HCT116 (cell line): ENCODE data around the gene C14orf132. TPM values are rescaled to one million over a fixed set of nuclear protein-coding genes. Genes with fewer than 3 reads are reported as not detected.

Experiments
- ATAC-seq: fragments of 200-7000 bp; cut with Tn5 transposase; 2 replicates; pipeline ENCODE4 v1.9.1; 2020; ENCODE audit warnings: mild to moderate bottlenecking, moderate library complexity
- BruUV-seq: library from RNA; stranded (reverse); fragments of 400-500 nt; replicated peaks from 2 replicates; lab custom pipeline; 2021; lab: Mats Ljungman, UMichigan
- CTCF ChIA-PET: fragments of 300-600 bp; sonication (Branson Sonifier 250); formaldehyde crosslinking; loops from one replicate; lab custom pipeline; 2021; ENCODE audit warnings: antibody characterized with exemption; lab: Charles Lee
- POLR2A ChIA-PET: fragments of 300-600, 350-600 bp; sonication (Branson Sonifier 250); formaldehyde crosslinking; loops from one replicate; lab custom pipeline; 2021; ENCODE audit warnings: antibody characterized with exemption; lab: Charles Lee
- RAD21 ChIA-PET, 2 experiments: fragments of 300-600 bp; sonication (Branson Sonifier 250); formaldehyde crosslinking; loops; one replicate each; lab custom pipeline; 2023; ENCODE audit warnings: low total read pairs in 2 of 2; ENCODE audit not compliant: uncharacterized antibody in 2 of 2, unreplicated experiment in 2 of 2, low non-redundant PET in 1 of 2; lab: Charles Lee
- DNase-seq: peaks from one replicate; pipeline ENCODE4 v3.0.0-alpha.2; 2010; ENCODE audit warnings: low read depth, low spot score
- H2AFZ ChIP-seq: fragments of 200-600 bp; shearing (Covaris generic), sonication (generic); 2 replicates; pipeline ENCODE4 v1.6.1; 2017; ENCODE audit warnings: low read depth, mixed run types, mixed read lengths, antibody characterized with exemption, low read length; ENCODE audit not compliant: poor library complexity, severe bottlenecking
- H3K27ac ChIP-seq: 2 replicates; pipeline ENCODE4 v1.5.1; 2012; ENCODE audit warnings: low read depth, low read length
- H3K27me3 ChIP-seq: fragments of 200-600 bp; sonication (generic); 2 replicates; pipeline ENCODE4 v1.6.1; 2016; ENCODE audit warnings: mixed run types, low read length, mixed read lengths; ENCODE audit not compliant: insufficient read depth
- H3K36me3 ChIP-seq, 2 experiments: fragments of 200-500 bp in 1 of 2; fragments of 200-600 bp in 1 of 2; sonication (Bioruptor generic) in 1 of 2; sonication (generic) in 1 of 2; 2 replicates each; pipeline versions ENCODE4 v1.5.1 to v1.6.1; 2014 to 2016; ENCODE audit warnings: low read length in 2 of 2, inconsistent platforms in 1 of 2, mixed read lengths in 1 of 2, mixed run types in 1 of 2; ENCODE audit not compliant: insufficient read depth in 2 of 2, control insufficient read depth in 1 of 2
- H3K4me1 ChIP-seq, 2 experiments: fragments of 200-600 bp in 1 of 2; sonication (generic) in 1 of 2; 2 replicates each; pipeline versions ENCODE4 v1.5.1 to v1.6.1; 2012 to 2017; ENCODE audit warnings: low read length in 2 of 2, inconsistent platforms in 1 of 2, mild to moderate bottlenecking in 1 of 2, mixed read lengths in 1 of 2, mixed run types in 1 of 2, moderate library complexity in 1 of 2; ENCODE audit not compliant: insufficient read depth in 2 of 2, control insufficient read depth in 1 of 2
- H3K4me2 ChIP-seq: fragments of 200-600 bp; sonication (generic); 2 replicates; pipeline ENCODE4 v1.6.1; 2017; ENCODE audit warnings: mixed run types, low read length, mixed read lengths
- H3K4me3 ChIP-seq, 2 experiments: fragments of 200-600 bp in 1 of 2; sonication (generic) in 1 of 2; replicated peaks in 1 of 2; 2 replicates each; pipeline ENCODE4 v1.5.1; 2011 to 2016; ENCODE audit warnings: low read length in 2 of 2, control low read depth in 1 of 2, low read depth in 1 of 2, mild to moderate bottlenecking in 1 of 2, mixed read lengths in 1 of 2, mixed run types in 1 of 2
- H3K79me2 ChIP-seq: fragments of 200-600 bp; sonication (generic); 2 replicates; pipeline ENCODE4 v1.6.1; 2017; ENCODE audit warnings: mild to moderate bottlenecking, mixed run types, low read length, moderate library complexity, mixed read lengths; ENCODE audit not compliant: insufficient read depth
- H3K9ac ChIP-seq: fragments of 200-600 bp; sonication (generic); 2 replicates; pipeline ENCODE4 v1.6.1; 2016; ENCODE audit warnings: low read length, mixed read lengths
- H3K9me2 ChIP-seq: fragments of 200-600 bp; sonication (generic), shearing (Covaris generic); 2 replicates; pipeline ENCODE4 v1.6.1; 2017; ENCODE audit warnings: mixed run types, mild to moderate bottlenecking, moderate library complexity; ENCODE audit not compliant: insufficient read depth
- H3K9me3 ChIP-seq, 2 experiments: fragments of 200-500 bp in 1 of 2; fragments of 200-600 bp in 1 of 2; sonication (Bioruptor generic) in 1 of 2; sonication (generic) in 1 of 2; 2 replicates each; pipeline ENCODE4 v1.6.1; 2014 to 2017; ENCODE audit warnings: low read length in 2 of 2, mixed read lengths in 2 of 2, inconsistent platforms in 1 of 2, low read depth in 1 of 2, mild to moderate bottlenecking in 1 of 2, mixed run types in 1 of 2, moderate library complexity in 1 of 2; ENCODE audit not compliant: control insufficient read depth in 1 of 2, insufficient read depth in 1 of 2
- H4K20me1 ChIP-seq: fragments of 200-600 bp; sonication (generic), shearing (Covaris generic); 2 replicates; pipeline ENCODE4 v1.6.1; 2017; ENCODE audit warnings: mixed run types, mild to moderate bottlenecking, moderate library complexity; ENCODE audit not compliant: insufficient read depth
- EGR1 ChIP-seq: IDR thresholded peaks from 2 replicates; pipeline ENCODE4 v1.6.1; 2012; ENCODE audit warnings: low read depth
- EZH2 ChIP-seq: fragments of 200-600 bp; sonication (generic); IDR thresholded peaks from 2 replicates; pipeline ENCODE4 v1.6.1; 2017; ENCODE audit warnings: antibody characterized with exemption, mixed run types
- EZH2phosphoT487 ChIP-seq: fragments of 200-600 bp; IDR thresholded peaks from 2 replicates; pipeline ENCODE4 v1.6.1; 2018; ENCODE audit warnings: antibody characterized with exemption, borderline replicate concordance
- JUND ChIP-seq: IDR thresholded peaks from 2 replicates; pipeline ENCODE4 v1.6.1; 2012
- POLR2A ChIP-seq: IDR thresholded peaks from 2 replicates; pipeline ENCODE4 v1.7.0; 2011; ENCODE audit warnings: borderline replicate concordance; ENCODE audit not compliant: insufficient read depth, insufficient read length; ENCODE audit errors: extremely low read depth
- POLR2AphosphoS5 ChIP-seq: IDR thresholded peaks from 2 replicates; pipeline ENCODE4 v1.6.1; 2011; ENCODE audit warnings: mild to moderate bottlenecking, low read depth, low read length, moderate library complexity
- RAD21 ChIP-seq: IDR thresholded peaks from 2 replicates; pipeline ENCODE4 v1.6.1; 2012; ENCODE audit warnings: low read depth, mild to moderate bottlenecking
- SIN3A ChIP-seq: IDR thresholded peaks from 2 replicates; pipeline ENCODE4 v1.6.1; 2012; ENCODE audit warnings: low read depth
- SP1 ChIP-seq: IDR thresholded peaks from 2 replicates; pipeline ENCODE4 v1.6.1; 2012; ENCODE audit warnings: low read depth
- SRF ChIP-seq: IDR thresholded peaks from 2 replicates; pipeline ENCODE4 v1.6.1; 2012; ENCODE audit warnings: low read depth
- YY1 ChIP-seq: IDR thresholded peaks from 2 replicates; pipeline ENCODE4 v1.6.1; 2011; ENCODE audit warnings: low read length, low read depth, moderate library complexity, mild to moderate bottlenecking; ENCODE audit not compliant: insufficient replicate concordance; ENCODE audit errors: extremely low read depth
- ZNF274 ChIP-seq: fragments of 200-500 bp; sonication (Bioruptor generic); IDR thresholded peaks from 2 replicates; pipeline ENCODE4 v1.6.1; 2014; ENCODE audit warnings: mild to moderate bottlenecking, low read depth, low read length, inconsistent platforms
- intact Hi-C: fragments of 100-400 bp; cut with micrococcal nuclease; formaldehyde crosslinking; loops from 2 replicates; pipeline ENCODE4 v1.10.0; 2022
- total RNA-seq: library from RNA; stranded (reverse); gene quantifications from one replicate; pipeline ENCODE4 v1.2.1, GENCODE V29; 2021; ENCODE audit not compliant: unreplicated experiment
- TF ChIP-seq, protein P1 (sequence below): IDR thresholded peaks from 2 replicates; pipeline ENCODE4 v1.6.1; 2011; ENCODE audit warnings: mild to moderate bottlenecking, low read length, moderate library complexity; ENCODE audit not compliant: insufficient replicate concordance; ENCODE audit errors: extremely low read depth
- TF ChIP-seq, protein P2 (sequence below): IDR thresholded peaks from 2 replicates; pipeline ENCODE4 v1.6.1; 2012

The C14orf132 gene
- total RNA-seq, 1 experiment from 2014 or later = 3.4 TPM

DNA sequence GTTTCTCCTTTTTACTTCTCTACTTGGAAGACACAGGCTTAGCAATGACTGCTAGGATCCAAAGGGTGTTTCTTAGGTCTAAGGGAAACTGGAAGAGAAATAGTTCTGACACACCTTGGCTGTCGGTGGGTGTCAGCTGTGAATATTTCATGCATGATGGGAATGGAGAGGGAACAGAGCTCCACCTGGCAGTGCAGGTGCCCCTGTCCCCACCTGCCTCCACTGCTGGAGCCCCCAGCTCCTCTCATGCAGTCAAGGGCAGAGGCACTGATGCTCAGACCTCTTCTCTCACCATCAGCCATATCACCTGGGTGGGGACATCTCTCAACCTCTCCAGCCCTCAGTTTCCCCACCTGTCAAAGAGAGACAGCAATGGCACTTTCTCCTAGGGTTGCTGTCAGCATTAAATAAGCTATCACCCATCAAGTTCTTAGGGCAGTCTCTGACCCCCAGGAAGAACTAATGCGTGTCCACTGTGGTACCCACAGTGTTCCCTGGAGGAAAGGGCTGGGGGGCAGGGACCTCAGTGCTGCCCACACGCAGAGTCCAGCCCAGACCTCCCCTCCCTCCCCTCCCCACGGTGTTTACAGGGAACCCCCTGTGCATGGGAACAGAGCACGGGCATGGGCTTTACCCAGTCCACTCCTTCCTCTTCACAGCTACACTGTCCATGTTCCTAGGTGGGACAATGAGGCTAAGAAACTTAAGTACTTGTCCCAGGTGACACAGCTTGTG is 69.1 kb downstream of the C14orf132 start (continued):
- TF ChIP-seq YY1 = no peak
- no peak for TF ChIP-seq JUND
- no peak for TF ChIP-seq EZH2phosphoT487
- TF ChIP-seq POLR2A = no peak
- no peak for TF ChIP-seq SP1
- TF ChIP-seq SRF = no peak
- no peak for TF ChIP-seq SIN3A
- no peak for TF ChIP-seq ZNF274

DNA sequence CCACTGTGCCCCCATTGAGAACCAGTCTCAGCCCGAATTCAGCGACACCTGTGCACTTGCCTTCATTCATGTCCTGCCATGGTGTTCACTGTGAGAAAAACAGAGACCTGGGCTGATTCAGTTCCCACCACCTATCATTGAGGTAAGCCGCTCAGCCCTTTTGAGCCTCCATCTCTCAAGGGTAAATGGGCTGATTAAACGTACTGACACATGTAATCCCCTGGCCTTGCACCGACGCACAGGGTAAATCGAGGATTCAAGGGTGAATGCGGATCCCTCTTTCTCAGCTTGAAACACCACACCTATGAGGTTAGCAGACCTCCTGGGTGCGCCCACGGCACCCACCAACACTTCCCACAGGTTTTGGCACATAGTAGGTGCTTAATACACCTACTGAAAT is 69.7 kb downstream of the C14orf132 start:
- Histone ChIP-seq H4K20me1 (no peaks in the 10 kb centered on the region), H3K9me2 (no peaks in the 10 kb centered on the region), H3K9me3 (no peaks in the 10 kb centered on the region), H3K27me3 (peaks cover 12% of the 10 kb centered on the region; the same call in 1 of the 2 replicates), H3K4me1 (no peaks in the 10 kb centered on the region), H3K27ac (no peak overlapping the region), H3K9ac (no peak overlapping the region), H3K79me2 (no peaks in the 10 kb centered on the region), H2AFZ (no peak overlapping the region), H3K4me2 (no peak overlapping the region), H3K4me3 (no peak overlapping the region), H3K36me3 (no peaks in the 10 kb centered on the region)
- DNase-seq = no peak
- ChIA-PET POLR2A (no interaction called here), RAD21 (no interaction called here), CTCF (no interaction called here)
- intact Hi-C loops = no loop called here
- BruUV-seq = no TSS peak
- no peak for TF ChIP-seq SIN3A
- TF ChIP-seq POLR2A = no peak
- TF ChIP-seq, protein P1, sequence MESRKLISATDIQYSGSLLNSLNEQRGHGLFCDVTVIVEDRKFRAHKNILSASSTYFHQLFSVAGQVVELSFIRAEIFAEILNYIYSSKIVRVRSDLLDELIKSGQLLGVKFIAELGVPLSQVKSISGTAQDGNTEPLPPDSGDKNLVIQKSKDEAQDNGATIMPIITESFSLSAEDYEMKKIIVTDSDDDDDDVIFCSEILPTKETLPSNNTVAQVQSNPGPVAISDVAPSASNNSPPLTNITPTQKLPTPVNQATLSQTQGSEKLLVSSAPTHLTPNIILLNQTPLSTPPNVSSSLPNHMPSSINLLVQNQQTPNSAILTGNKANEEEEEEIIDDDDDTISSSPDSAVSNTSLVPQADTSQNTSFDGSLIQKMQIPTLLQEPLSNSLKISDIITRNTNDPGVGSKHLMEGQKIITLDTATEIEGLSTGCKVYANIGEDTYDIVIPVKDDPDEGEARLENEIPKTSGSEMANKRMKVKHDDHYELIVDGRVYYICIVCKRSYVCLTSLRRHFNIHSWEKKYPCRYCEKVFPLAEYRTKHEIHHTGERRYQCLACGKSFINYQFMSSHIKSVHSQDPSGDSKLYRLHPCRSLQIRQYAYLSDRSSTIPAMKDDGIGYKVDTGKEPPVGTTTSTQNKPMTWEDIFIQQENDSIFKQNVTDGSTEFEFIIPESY = no peak
- TF ChIP-seq, protein P2, sequence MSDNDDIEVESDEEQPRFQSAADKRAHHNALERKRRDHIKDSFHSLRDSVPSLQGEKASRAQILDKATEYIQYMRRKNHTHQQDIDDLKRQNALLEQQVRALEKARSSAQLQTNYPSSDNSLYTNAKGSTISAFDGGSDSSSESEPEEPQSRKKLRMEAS = no peak
- TF ChIP-seq RAD21 = no peak
- TF ChIP-seq POLR2AphosphoS5 = no peak
- no peak for TF ChIP-seq YY1
- TF ChIP-seq EGR1 = no peak
- TF ChIP-seq EZH2phosphoT487 = no peak
- no peak for TF ChIP-seq EZH2
- ATAC-seq = no peak
